Thoracic aorta (tissue), 2 donors: Measurements from ENCODE around the gene NKTR. TPM values are rescaled to one million over a fixed set of nuclear protein-coding genes. Genes with fewer than 3 reads are reported as not detected.

Source experiments
- ATAC-seq: fragments of 150-250 bp; one replicate; pipeline ENCODE4 v1.8.0; 2017; ENCODE audit warnings: low read depth; ENCODE audit not compliant: insufficient number of reproducible peaks, low FRiP score
- DNase-seq: peaks from one replicate; pipeline ENCODE4 v3.0.0-alpha.2; 2020; ENCODE audit warnings: low spot score
- H3K27ac ChIP-seq, 2 donors: fragments of 200-600 bp; sonication (generic); 1 replicate in 1 of 2; 2 replicates in 1 of 2; pipeline ENCODE4 v1.5.1; 2016; ENCODE audit warnings: mild to moderate bottlenecking in 2 of 2, moderate library complexity in 2 of 2
- H3K27me3 ChIP-seq: fragments of 200-600 bp; sonication (generic); replicated peaks from 2 replicates; pipeline ENCODE4 v1.6.0; 2016; ENCODE audit warnings: mild to moderate bottlenecking; ENCODE audit not compliant: insufficient read depth
- H3K36me3 ChIP-seq: fragments of 200-600 bp; sonication (generic); one replicate; pipeline ENCODE4 v1.5.1; 2016
- H3K4me1 ChIP-seq, 2 donors: fragments of 200-600 bp; sonication (generic); 1 replicate in 1 of 2; 2 replicates in 1 of 2; pipeline versions ENCODE4 v1.5.1 to v1.6.0; 2016; ENCODE audit warnings: low read depth in 2 of 2, mild to moderate bottlenecking in 1 of 2; ENCODE audit not compliant: control insufficient read depth in 1 of 2
- H3K4me3 ChIP-seq: fragments of 200-600 bp; sonication (generic); 2 replicates; pipeline ENCODE4 v1.5.1; 2016; ENCODE audit warnings: mild to moderate bottlenecking
- H3K9me3 ChIP-seq: fragments of 200-600 bp; sonication (generic); 2 replicates; pipeline ENCODE4 v1.5.1; 2016
- CTCF ChIP-seq: fragments of 200-600 bp; sonication (generic); IDR thresholded peaks from one replicate; pipeline ENCODE4 v1.5.1; 2019; ENCODE audit warnings: antibody characterized with exemption
- total RNA-seq, 2 donors: library from RNA; depleted of rRNA; stranded (reverse); fragments of >200 nt; gene quantifications; one replicate each; pipeline versions ENCODE4 v1.1.0 to v1.2.3, GENCODE V29; 2016

The NKTR gene
- total RNA-seq, 2 donors from 2014 or later, result 159 to 210 TPM

DNA sequence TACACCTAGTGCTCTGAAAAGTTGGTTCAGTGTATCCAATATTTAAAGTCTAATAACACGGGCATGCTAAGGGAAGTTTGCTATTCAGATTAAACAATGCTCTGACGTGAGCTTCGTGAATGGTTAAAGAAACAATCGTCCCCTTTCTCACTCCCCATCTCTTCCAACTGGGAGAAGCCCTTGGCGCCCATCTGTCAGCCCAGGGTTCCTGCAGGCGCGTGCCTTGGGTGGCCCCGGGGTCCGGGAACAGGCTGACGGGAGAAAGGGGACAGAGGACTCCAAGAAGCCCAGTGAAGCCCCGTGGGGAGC, 19.1 kb upstream of the NKTR start:
- H3K36me3 ChIP-seq, result no peaks in the 10 kb centered on the region
- H3K4me1 ChIP-seq, result peaks cover 9 to 22% of the 10 kb centered on the region in 2 donors
- peak overlapping the region; percentile 81 for H3K27ac ChIP-seq
- no peaks in the 10 kb centered on the region for H3K27me3 ChIP-seq
- H3K4me3 ChIP-seq, result peak overlapping the region; percentile 88
- H3K9me3 ChIP-seq, result no peaks in the 10 kb centered on the region
- no peak for ATAC-seq
- TF ChIP-seq CTCF, result no peak
- DNase-seq, result no peak

GRCh38 chr3:42581709-42582473, 18.6 kb upstream of the NKTR start, which contains the start of gene SEC22C:
Gene SEC22C (minus strand): TSS chr3:42581967. CDS start chr3:42569046, 12,921 bp downstream.
- ATAC-seq, result peak; percentile 84
- H3K36me3 ChIP-seq, result no peaks in the 10 kb centered on the region
- no peak for TF ChIP-seq CTCF

GRCh38 chr3:42582474-42583070, 17.9 kb upstream of the NKTR start:
- Histone ChIP-seq H3K4me3 (peak overlapping the region; percentile 88), H3K27me3 (no peaks in the 10 kb centered on the region), H3K36me3 (no peaks in the 10 kb centered on the region), H3K4me1 (peaks cover 9 to 22% of the 10 kb centered on the region in 2 donors), H3K27ac (peak overlapping the region; percentile 81), H3K9me3 (no peaks in the 10 kb centered on the region)
- TF ChIP-seq CTCF, result no peak
- no peak for ATAC-seq
- no peak for DNase-seq

More at GRCh38 chr3:42581709-42582473, 18.6 kb upstream of the NKTR start, which contains the start of gene SEC22C:
- no peaks in the 10 kb centered on the region for H3K27me3 ChIP-seq
- peak within 1 kb of the TSS; percentile 81 for H3K27ac ChIP-seq
- H3K9me3 ChIP-seq, result no peaks in the 10 kb centered on the region
- H3K4me3 ChIP-seq, result peak within 1 kb of the TSS; percentile 88
- peaks cover 9 to 22% of the 10 kb centered on the region in 2 donors for H3K4me1 ChIP-seq
- peak; percentile 82 for DNase-seq

- H3K4me1 ChIP-seq, result peaks cover 4 to 24% of the 10 kb centered on the region in 2 donors
- H3K4me3 ChIP-seq, result no peak overlapping the region
- no peak for TF ChIP-seq CTCF
- DNase-seq (no peak), ATAC-seq (no peak)
- H3K36me3 ChIP-seq, result no peaks in the 10 kb centered on the region
- no peaks in the 10 kb centered on the region for H3K27me3 ChIP-seq
- H3K9me3 ChIP-seq, result no peaks in the 10 kb centered on the region
- H3K27ac ChIP-seq, result no peak overlapping the region
Measured at GRCh38 chr3:42588625-42589024, 11.9 kb upstream of the NKTR start.

DNA sequence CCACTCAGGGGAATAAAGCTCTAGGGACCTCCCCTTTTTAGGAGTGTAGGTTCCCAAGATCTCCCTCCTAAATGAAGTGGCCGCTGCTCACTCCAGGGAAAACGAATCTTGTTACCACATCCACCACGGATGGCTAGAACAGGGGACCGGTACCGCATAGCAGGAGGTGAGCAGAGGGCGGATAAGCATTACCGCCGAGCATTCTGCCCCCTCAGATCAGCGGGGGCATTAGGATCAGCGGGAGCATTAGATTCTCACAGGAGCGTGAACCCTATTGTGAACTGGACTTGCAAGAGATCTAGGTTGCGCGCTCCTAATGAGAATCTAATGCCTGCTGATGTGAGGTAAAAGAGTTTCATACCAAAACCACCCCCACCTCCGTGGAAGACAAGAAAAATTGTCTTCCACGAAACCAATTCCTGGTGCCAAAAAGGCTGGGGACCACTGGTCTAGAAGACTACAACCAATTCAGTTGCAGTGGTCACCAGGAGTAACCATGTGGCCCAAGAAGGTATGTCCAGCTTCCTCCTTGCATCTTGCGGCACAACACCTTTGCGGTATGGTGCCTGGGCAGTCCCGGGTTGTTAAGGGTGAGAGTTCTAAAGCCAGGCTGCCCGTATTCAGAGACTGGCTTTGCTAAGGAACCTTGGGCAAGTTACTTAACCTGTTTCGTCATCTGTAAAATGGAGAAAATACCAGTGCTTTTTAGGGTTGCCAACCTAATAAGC, 10.9 kb upstream of the NKTR start:
- Histone ChIP-seq H3K36me3 (no peaks in the 10 kb centered on the region), H3K27me3 (no peaks in the 10 kb centered on the region), H3K4me3 (peak overlapping the region; percentile 62), H3K27ac (peak overlapping the region in 1 of 2 donors; percentile 55), H3K9me3 (no peaks in the 10 kb centered on the region), H3K4me1 (peaks cover 4 to 24% of the 10 kb centered on the region in 2 donors)
- DNase-seq (no peak), ATAC-seq (no peak)
- no peak for TF ChIP-seq CTCF
